ENCODE results near the gene AP1AR. TPM values are rescaled to one million over a fixed set of nuclear protein-coding genes. Genes with fewer than 3 reads are reported as not detected.

The AP1AR gene
- total and polyA plus RNA-seq, 2 donors (not counting 3 experiments of a cell fraction or from before 2014, with no cell fraction given), result 6.6 to 18.6 TPM

GRCh38 chr4:112199041-112199440 is 32.5 kb upstream of the AP1AR start:
- dilution Hi-C loops (cut with MboI; ENCODE audit: extremely low pct_ligation_motif_present, low sequenced_read_pairs), result no loop called here
- Histone ChIP-seq H4K20me1 (replicated peaks; ENCODE audit: control insufficient read depth, extremely low read depth, insufficient read depth, low read length) (no peaks in the 10 kb centered on the region), H2AFZ (ENCODE audit: low read depth, low read length) (no peak overlapping the region), H3K4me2 (ENCODE audit: insufficient read depth, low read length) (no peak overlapping the region), H3K4me1 (ENCODE audit: control insufficient read depth, extremely low read depth, insufficient read depth, low read length) (peaks cover 3% of the 10 kb centered on the region), H3K4me3 (replicated peaks in 1 of 3; ENCODE audit: insufficient read depth in 1 of 3, low read depth in 1 of 3, low read length in 3 of 3) (no peak overlapping the region), H3K79me2 (ENCODE audit: control insufficient read depth, insufficient read depth, low read length) (no peaks in the 10 kb centered on the region), H3K9me3 (replicated peaks; ENCODE audit: control insufficient read depth, insufficient read depth, low read length) (no peaks in the 10 kb centered on the region), H3K27me3 (ENCODE audit: control insufficient read depth in 2 of 2, insufficient read depth in 2 of 2, low read length in 2 of 2) (no peaks in the 10 kb centered on the region), H3K9me1 (replicated peaks; ENCODE audit: control insufficient read depth, extremely low read depth, insufficient read depth, low read length) (no peaks in the 10 kb centered on the region), H3K9ac (replicated peaks; ENCODE audit: extremely low read depth, insufficient read depth, low read length) (no peak overlapping the region), H3K27ac (ENCODE audit: insufficient read depth, low read depth, low read length) (no peak overlapping the region), H3K36me3 (ENCODE audit: control insufficient read depth in 2 of 2, extremely low read depth in 1 of 2, insufficient read depth in 2 of 2, low read length in 2 of 2) (no peaks in the 10 kb centered on the region)
- BruUV-seq (replicated peaks), result no TSS peak
- POLR2A ChIA-PET, result no interaction called here
- CTCF ChIA-PET, result interaction anchor here (1.0 to 1.9 kb wide), 3 partner anchors 9 to 99 kb away, joined by 3 to 9 read pairs (median 8); no protein-coding TSS in a partner anchor
- no peak for TF ChIP-seq GATA2 (IDR thresholded peaks at IDR 0.05; ENCODE audit: insufficient read depth, insufficient read length, low read depth, low read length)
- no peak for TF ChIP-seq JUN (IDR thresholded peaks at IDR 0.05; ENCODE audit: borderline replicate concordance, insufficient read depth, insufficient read length, low read depth)
- no peak for TF ChIP-seq EZH2 (IDR thresholded peaks at IDR 0.05; ENCODE audit: borderline replicate concordance, low read depth, low read length, severe bottlenecking)
- no peak for TF ChIP-seq MAX (IDR thresholded peaks at IDR 0.05; ENCODE audit: insufficient read depth, insufficient read length)
- no peak for TF ChIP-seq FOS (IDR thresholded peaks at IDR 0.05; ENCODE audit: borderline replicate concordance, insufficient read depth, low read length)
- TF ChIP-seq CTCF (IDR thresholded peaks at IDR 0.05; ENCODE audit: extremely low read depth in 1 of 2, insufficient read depth in 1 of 2, low read depth in 1 of 2, low read length in 2 of 2), result no peak
- TF ChIP-seq MYC (IDR thresholded peaks at IDR 0.05; ENCODE audit: low read depth, low read length), result no peak
- no peak for TF ChIP-seq POLR2AphosphoS5 (IDR thresholded peaks at IDR 0.05; ENCODE audit: insufficient read depth, low read depth, low read length)
- no peak for TF ChIP-seq POLR2A (IDR thresholded peaks at IDR 0.05; ENCODE audit: low read depth, low read length)
- DNase-seq (ENCODE audit: low read depth, low spot score) (no peak), FAIRE-seq (no peak)
- intact Hi-C loops (cut with micrococcal nuclease), result no loop called here
